ENCODE data around the gene MARK3.

The MARK3 gene

GRCh38 chr14:103545219-103545914 lies 160.2 kb downstream of the MARK3 start:
- H3K9me3 Mint-ChIP-seq, result no peaks in the 10 kb centered on the region
- H3K36me3 Mint-ChIP-seq (ENCODE audit: low read depth), result no peaks in the 10 kb centered on the region
- H3K4me3 Mint-ChIP-seq, result no peak overlapping the region
- peaks cover 10% of the 10 kb centered on the region for H3K4me1 Mint-ChIP-seq
- H3K27ac Mint-ChIP-seq, result no peak overlapping the region
- no peak for TF ChIP-seq CTCF (IDR thresholded peaks at IDR 0.05; ENCODE audit: unreplicated experiment in 3 of 3)
- H3K27me3 Mint-ChIP-seq (ENCODE audit: low read depth), result no peaks in the 10 kb centered on the region

DNA sequence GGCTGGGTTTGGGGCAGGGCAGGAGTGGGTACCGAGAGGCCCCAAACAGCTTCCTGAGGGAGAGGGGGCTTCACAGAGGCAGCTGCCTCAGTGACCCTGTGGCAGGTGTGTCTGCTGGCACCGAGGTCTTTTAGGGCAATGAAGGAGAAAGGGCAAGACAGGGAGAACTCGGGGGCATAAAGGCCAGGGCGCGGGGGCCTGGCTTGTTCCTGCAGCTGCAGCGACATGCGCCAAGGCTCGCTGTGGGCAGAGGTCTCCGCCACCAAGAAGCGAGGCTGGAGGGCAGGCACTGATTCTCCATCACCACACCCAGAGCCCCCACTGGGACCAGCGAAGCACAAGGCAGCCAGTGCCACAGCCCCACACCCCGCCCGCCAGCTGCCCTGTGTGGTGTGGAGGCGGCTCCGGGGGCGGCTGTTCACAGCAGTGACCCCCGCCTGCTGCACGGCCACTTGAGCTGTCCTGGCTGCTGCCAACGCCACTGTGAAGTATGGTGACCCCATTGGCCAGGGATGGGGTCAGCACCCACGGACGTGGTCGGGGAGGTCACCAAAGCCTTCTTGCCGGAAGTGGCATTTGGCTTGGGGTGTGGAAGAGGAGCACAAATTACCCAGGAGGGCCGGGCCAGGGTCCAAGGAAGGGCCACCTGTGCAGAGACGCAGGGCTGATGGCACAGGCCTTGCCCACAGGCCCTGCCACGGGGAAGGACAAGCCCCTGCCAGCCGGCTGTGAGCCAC lies 160.9 kb downstream of the MARK3 start:
- Mint-ChIP-seq H3K4me3 (no peak overlapping the region), H3K27me3 (ENCODE audit: low read depth) (no peaks in the 10 kb centered on the region), H3K36me3 (ENCODE audit: low read depth) (no peaks in the 10 kb centered on the region), H3K27ac (no peak overlapping the region), H3K9me3 (no peaks in the 10 kb centered on the region), H3K4me1 (peaks cover 5% of the 10 kb centered on the region)
- no peak for TF ChIP-seq CTCF (IDR thresholded peaks at IDR 0.05; ENCODE audit: unreplicated experiment in 3 of 3)

- TF ChIP-seq CTCF (IDR thresholded peaks at IDR 0.05; ENCODE audit: unreplicated experiment in 3 of 3), result peak; percentile 92 to 98 (median 97)
- Mint-ChIP-seq H3K27ac (no peak overlapping the region), H3K4me3 (no peak overlapping the region), H3K27me3 (ENCODE audit: low read depth) (no peaks in the 10 kb centered on the region), H3K4me1 (peaks cover 10% of the 10 kb centered on the region), H3K9me3 (no peaks in the 10 kb centered on the region), H3K36me3 (ENCODE audit: low read depth) (no peaks in the 10 kb centered on the region)
These were observed 161.6 kb downstream of the MARK3 start for GRCh38 chr14:103546652-103547454.

DNA sequence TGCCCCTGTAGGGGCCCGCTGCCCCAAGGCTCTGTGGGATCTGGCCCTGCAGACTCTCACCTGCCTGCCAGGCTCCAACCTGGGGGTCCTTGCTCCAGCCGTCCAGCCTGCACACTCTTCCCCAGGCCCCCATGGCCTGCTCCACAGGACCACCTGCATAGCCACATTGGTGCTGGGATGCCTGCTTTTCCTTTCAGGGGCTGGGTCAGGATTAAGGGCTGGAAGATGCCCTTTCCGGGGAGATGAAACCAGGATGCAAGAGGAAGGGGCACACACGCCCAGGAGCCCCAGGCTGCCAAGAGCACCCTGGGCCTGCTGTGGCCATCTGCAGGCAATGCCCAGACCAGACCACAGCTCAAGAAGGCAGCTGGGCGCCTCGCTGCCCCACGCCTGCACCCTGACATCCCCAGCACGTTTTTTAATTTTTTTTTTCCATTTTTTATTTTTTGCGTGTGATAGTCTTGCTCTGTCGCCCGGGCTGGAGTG lies 162.3 kb downstream of the MARK3 start:
- Mint-ChIP-seq H3K4me1 (peaks cover 14% of the 10 kb centered on the region), H3K36me3 (ENCODE audit: low read depth) (no peaks in the 10 kb centered on the region), H3K4me3 (no peak overlapping the region), H3K9me3 (no peaks in the 10 kb centered on the region), H3K27me3 (ENCODE audit: low read depth) (no peaks in the 10 kb centered on the region), H3K27ac (no peak overlapping the region)
- TF ChIP-seq CTCF (IDR thresholded peaks at IDR 0.05; ENCODE audit: unreplicated experiment in 3 of 3), result no peak

DNA sequence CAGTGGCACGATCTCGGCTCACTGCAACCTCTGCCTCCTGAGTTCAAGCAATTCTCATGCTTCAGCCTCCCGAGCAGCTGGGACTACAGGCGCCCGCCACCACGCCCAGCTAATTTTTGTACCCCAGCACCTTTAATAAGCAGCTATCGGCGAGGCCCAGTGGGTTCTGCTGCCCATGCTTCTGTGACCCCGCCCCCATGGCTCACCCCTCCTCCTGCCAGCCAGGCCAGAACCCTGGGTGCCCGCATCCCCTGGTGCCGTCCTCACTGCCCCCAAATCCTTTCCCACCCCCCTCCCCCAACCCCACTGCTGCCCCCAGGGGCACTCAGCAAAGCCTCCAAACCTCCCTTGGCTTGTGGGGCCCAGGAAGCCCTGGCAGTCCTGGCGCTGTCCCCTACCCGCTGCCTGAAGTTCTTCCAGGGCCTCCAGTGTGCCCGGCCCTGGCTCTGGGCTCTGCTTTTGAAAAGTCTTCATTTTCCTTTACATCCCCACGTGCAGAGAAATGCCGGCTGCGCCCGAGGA lies 162.8 kb downstream of the MARK3 start:
- no peak for TF ChIP-seq CTCF (IDR thresholded peaks at IDR 0.05; ENCODE audit: unreplicated experiment in 3 of 3)
- H3K4me1 Mint-ChIP-seq, result peaks cover 19% of the 10 kb centered on the region
- no peaks in the 10 kb centered on the region for H3K36me3 Mint-ChIP-seq (ENCODE audit: low read depth)
- H3K9me3 Mint-ChIP-seq, result no peaks in the 10 kb centered on the region
- H3K27ac Mint-ChIP-seq, result no peak overlapping the region
- H3K27me3 Mint-ChIP-seq (ENCODE audit: low read depth), result no peaks in the 10 kb centered on the region
- no peak overlapping the region for H3K4me3 Mint-ChIP-seq

Data from nephron (organoid).